GM12878 (cell line): ENCODE results near the gene EXO5. TPM values are rescaled to one million over a fixed set of nuclear protein-coding genes. Genes with fewer than 3 reads are reported as not detected.

Experiments
- ATAC-seq: fragments of 200-7000 bp; cut with Tn5 transposase; 3 replicates; pipeline ENCODE4 v1.9.1; 2020; ENCODE audit warnings: mild to moderate bottlenecking, moderate library complexity
- BruUV-seq: library from RNA; stranded (reverse); fragments of 400-500 nt; replicated peaks from 2 replicates; lab custom pipeline; 2021; lab: Mats Ljungman, UMichigan
- CTCF ChIA-PET: fragments of 300-600 bp; sonication (Branson Sonifier 250); formaldehyde crosslinking; extraction: SDS; loops from one replicate; lab custom pipeline; 2021; ENCODE audit warnings: inconsistent platforms; lab: Yijun Ruan, JAX
- POLR2A ChIA-PET: fragments of 350-600 bp; formaldehyde crosslinking; extraction: SDS; loops from one replicate; lab custom pipeline; 2021; ENCODE audit warnings: inconsistent platforms; lab: Charles Lee
- RAD21 ChIA-PET: fragments of 300-600 bp; sonication (Branson Sonifier 250); formaldehyde crosslinking; loops from one replicate; lab custom pipeline; 2023; ENCODE audit warnings: antibody characterized with exemption; ENCODE audit not compliant: unreplicated experiment; lab: Charles Lee
- SMC1A ChIA-PET: fragments of 300-600 bp; sonication (Branson Sonifier 250); formaldehyde crosslinking; loops from one replicate; lab custom pipeline; 2023; ENCODE audit not compliant: unreplicated experiment, uncharacterized antibody; lab: Charles Lee
- DNase-seq: peaks from one replicate; pipeline ENCODE4 v3.0.0-alpha.2; 2011; ENCODE audit warnings: low read depth, low spot score
- FAIRE-seq: peaks from 3 replicates; lab custom pipeline; 2011; peaks lifted over from hg19 to GRCh38; lab: Jason Lieb, UNC
- H2AFZ ChIP-seq: 2 replicates; pipeline ENCODE4 v1.6.0; 2011; ENCODE audit warnings: low read depth, low read length, control low read depth; ENCODE audit not compliant: control insufficient read depth
- H3K27ac ChIP-seq: 2 replicates; pipeline ENCODE4 v1.5.1; 2011; ENCODE audit warnings: control low read depth; ENCODE audit not compliant: control insufficient read depth, insufficient read depth
- H3K27me3 ChIP-seq, 2 experiments: replicated peaks in 1 of 2; 2 replicates each; pipeline versions ENCODE4 v1.6.0 to v1.6.1; 2011; ENCODE audit warnings: low read length in 1 of 2; ENCODE audit not compliant: control insufficient read depth in 2 of 2, insufficient read depth in 2 of 2
- H3K36me3 ChIP-seq, 2 experiments: 2 replicates each; pipeline ENCODE4 v1.5.1; 2011; ENCODE audit warnings: low read length in 1 of 2; ENCODE audit not compliant: control insufficient read depth in 2 of 2, insufficient read depth in 2 of 2
- H3K4me1 ChIP-seq: 2 replicates; pipeline ENCODE4 v1.6.1; 2011; ENCODE audit warnings: mild to moderate bottlenecking, low read length, moderate library complexity, mixed read lengths; ENCODE audit not compliant: control insufficient read depth, insufficient read depth
- H3K4me2 ChIP-seq: 2 replicates; pipeline ENCODE4 v1.6.0; 2011; ENCODE audit warnings: control low read depth; ENCODE audit not compliant: control insufficient read depth, insufficient read depth
- H3K4me3 ChIP-seq: fragments of 200-600 bp; sonication (generic); 2 replicates; pipeline ENCODE4 v1.5.1; 2016
- H3K79me2 ChIP-seq: 2 replicates; pipeline ENCODE4 v1.6.0; 2011; ENCODE audit warnings: low read length; ENCODE audit not compliant: control insufficient read depth, insufficient read depth
- H3K9ac ChIP-seq: 2 replicates; pipeline ENCODE4 v1.8.0; 2011; ENCODE audit warnings: low read length, control low read depth, mixed read lengths; ENCODE audit not compliant: control insufficient read depth, insufficient read depth
- H3K9me3 ChIP-seq: replicated peaks from 3 replicates; pipeline ENCODE4 v1.5.1; 2011; ENCODE audit warnings: mild to moderate bottlenecking, low read length; ENCODE audit not compliant: control insufficient read depth, insufficient read depth
- H4K20me1 ChIP-seq: 2 replicates; pipeline ENCODE4 v1.6.0; 2011; ENCODE audit not compliant: control insufficient read depth, insufficient read depth
- BCL11A ChIP-seq: IDR thresholded peaks from 2 replicates; pipeline ENCODE4 v1.6.1; 2011; ENCODE audit warnings: low read depth, low read length
- BCL3 ChIP-seq: IDR thresholded peaks from 2 replicates; pipeline ENCODE4 v1.6.1; 2011; ENCODE audit warnings: borderline replicate concordance, low read depth, mild to moderate bottlenecking, moderate library complexity, low read length; ENCODE audit not compliant: insufficient read depth, poor library complexity, severe bottlenecking
- BMI1 ChIP-seq: fragments of 450-650 bp; IDR thresholded peaks from 2 replicates; pipeline ENCODE4 v1.6.1; 2016; ENCODE audit warnings: mild to moderate bottlenecking, moderate library complexity, borderline replicate concordance
- EED ChIP-seq: sonication (generic); IDR thresholded peaks from 2 replicates; pipeline ENCODE4 v1.6.1; 2016; ENCODE audit warnings: antibody characterized with exemption, low read depth
- IRF4 ChIP-seq: IDR thresholded peaks from 2 replicates; pipeline ENCODE4 v1.6.1; 2011; ENCODE audit warnings: low read depth, low read length
- MTA3 ChIP-seq: IDR thresholded peaks from 2 replicates; pipeline ENCODE4 v1.6.1; 2012; ENCODE audit warnings: low read length, inconsistent platforms, borderline replicate concordance
- NBN ChIP-seq: fragments of 450-650 bp; IDR thresholded peaks from 2 replicates; pipeline ENCODE4 v1.6.1; 2016
- NFXL1 ChIP-seq: fragments of 450-650 bp; IDR thresholded peaks from 2 replicates; pipeline ENCODE4 v1.6.1; 2017; ENCODE audit warnings: antibody characterized with exemption, mild to moderate bottlenecking, borderline replicate concordance
- POU2F2 ChIP-seq: IDR thresholded peaks from 3 replicates; pipeline ENCODE4 v1.6.1; 2011; ENCODE audit warnings: low read depth, mild to moderate bottlenecking, low read length, borderline replicate concordance
- PRDM15 ChIP-seq: fragments of 450-650 bp; formaldehyde crosslinking; IDR thresholded peaks from 2 replicates; pipeline ENCODE4 v1.4.0; 2020; ENCODE audit warnings: mild to moderate bottlenecking, moderate library complexity
- SIX5 ChIP-seq: IDR thresholded peaks from 2 replicates; pipeline ENCODE4 v1.6.1; 2011; ENCODE audit warnings: mild to moderate bottlenecking, low read depth, low read length, moderate library complexity; ENCODE audit not compliant: severe bottlenecking
- SMAD5 ChIP-seq: IDR thresholded peaks from 2 replicates; pipeline ENCODE4 v1.6.1; 2016; ENCODE audit warnings: antibody characterized with exemption, low read depth
- STAT1 ChIP-seq: fragments of 450-650 bp; conservative IDR thresholded peaks from 2 replicates; pipeline ENCODE4 v1.6.1; 2014; ENCODE audit warnings: antibody characterized with exemption, mild to moderate bottlenecking
- TARDBP ChIP-seq: IDR thresholded peaks from 2 replicates; pipeline ENCODE4 v1.6.1; 2016; ENCODE audit warnings: borderline replicate concordance
- ZBED1 ChIP-seq: IDR thresholded peaks from 2 replicates; pipeline ENCODE4 v1.6.1; 2016; ENCODE audit warnings: borderline replicate concordance
- WGBS: methylation state at CpG from one replicate; pipeline ENCODE4 v1.1.6; 2016; ENCODE audit warnings: low lambda C conversion rate; ENCODE audit not compliant: insufficient replicate concordance, insufficient coverage; ENCODE audit errors: missing lambda C conversion rate; 5-methylcytosine and 5-hydroxymethylcytosine counted together
- in situ Hi-C: fragments of 300-500 bp; cut with MboI; formaldehyde crosslinking; loops from 9 replicates; pipeline ENCODE4 v1.14.3; 2018; ENCODE audit warnings: mixed read lengths
- intact Hi-C: fragments of 100-400 bp; cut with micrococcal nuclease; formaldehyde crosslinking; loops from one replicate; pipeline ENCODE4 v1.14.2; 2022; ENCODE audit not compliant: unreplicated experiment
- polyA plus RNA-seq, 11 experiments: library from polyadenylated mRNA; depleted of rRNA in 4 of 11; unstranded in 6 of 11; stranded (reverse) in 5 of 11; fragments of >200 nt; fragmentation: Nextera tagmentation in 4 of 11; fragmentation: Illumina TruSeq in 1 of 11; extraction: Ambion mirVana in 4 of 11; extraction: Trizol in 1 of 11; gene quantifications; 1 replicate in 1 of 11; 2 replicates in 10 of 11; pipeline versions ENCODE4 v1.2.1 to v1.2.3, GENCODE V29; 2011 to 2016; ENCODE audit warnings: inconsistent platforms in 2 of 11, missing spikeins in 2 of 11, low read depth in 1 of 11
- total RNA-seq, 4 experiments: library from RNA; depleted of rRNA in 3 of 4; stranded (reverse); fragments of >200 nt in 3 of 4; fragmentation: Illumina TruSeq in 1 of 4; extraction: Trizol in 1 of 4; gene quantifications; 2 replicates each; pipeline versions ENCODE4 v1.2.1 to v1.2.3, GENCODE V29; 2013 to 2021
- TF ChIP-seq, protein P1 (sequence below): fragments of 450-650 bp; IDR thresholded peaks from 2 replicates; pipeline ENCODE4 v1.6.1; 2017; ENCODE audit warnings: mild to moderate bottlenecking, low read depth, inconsistent platforms; ENCODE audit not compliant: poor library complexity, severe bottlenecking
- TF ChIP-seq, protein P2 (sequence below): IDR thresholded peaks from 2 replicates; pipeline ENCODE4 v1.6.1; 2012; ENCODE audit warnings: low read depth, low read length, improper control_type of control experiment

Gene EXO5
- total and polyA plus RNA-seq, 10 of the 15 experiments (the other 5 are each of a cell fraction or from before 2014, with no cell fraction given): 2.1 to 10.1 (median 8.5) TPM

- WGBS: 90% methylated on average over 2 of the region's 2 CpGs
- H3K4me1 ChIP-seq: no peaks in the 10 kb centered on the region
- no peak for ATAC-seq
- BruUV-seq: TSS peak; percentile 51
- ChIA-PET CTCF (interaction anchor here (0.9 to 3.3 kb wide), 2 partner anchors 40 to 54 kb away, joined by 4 to 18 read pairs; partner anchors contain the start of gene ZNF684), RAD21 (interaction anchor here (0.5 to 0.9 kb wide), 2 partner anchors 34 to 44 kb away, joined by 3 read pairs; no protein-coding TSS in a partner anchor), SMC1A (interaction anchor here (2.3 kb wide), 1 partner anchor 54 kb away, joined by 6 read pairs; the partner anchor contains the start of gene ZNF684), POLR2A (interaction anchor here (0.9 to 1.3 kb wide), 3 partner anchors 19 to 93 kb away, joined by 3 to 7 read pairs (median 4); partner anchors contain the start of gene ZNF684)
- H4K20me1 ChIP-seq: no peaks in the 10 kb centered on the region
- no peaks in the 10 kb centered on the region for H3K27me3 ChIP-seq
- no peak overlapping the region for H3K27ac ChIP-seq
- peak overlapping the region; percentile 81 for H3K4me2 ChIP-seq
- intact Hi-C loops: no loop called here
- in situ Hi-C loops: no loop called here
- FAIRE-seq: no peak
- no peaks in the 10 kb centered on the region for H3K79me2 ChIP-seq
- no peak overlapping the region for H3K9ac ChIP-seq
- no peak overlapping the region for H2AFZ ChIP-seq
- H3K36me3 ChIP-seq: no peaks in the 10 kb centered on the region
- no peak for DNase-seq
- peaks cover 8% of the 10 kb centered on the region; the same call in 2 of the 3 replicates for H3K9me3 ChIP-seq
- peak overlapping the region; percentile 83; the same call in 1 of the 2 replicates for H3K4me3 ChIP-seq
- TF ChIP-seq PRDM15 (CRISPR knock-in tag): no peak
- TF ChIP-seq MTA3: no peak
- TF ChIP-seq EED: no peak
- no peak for TF ChIP-seq IRF4
- no peak for TF ChIP-seq NBN
- no peak for TF ChIP-seq TARDBP
- no peak for TF ChIP-seq NFXL1
- TF ChIP-seq BMI1: no peak
- TF ChIP-seq, protein P1, sequence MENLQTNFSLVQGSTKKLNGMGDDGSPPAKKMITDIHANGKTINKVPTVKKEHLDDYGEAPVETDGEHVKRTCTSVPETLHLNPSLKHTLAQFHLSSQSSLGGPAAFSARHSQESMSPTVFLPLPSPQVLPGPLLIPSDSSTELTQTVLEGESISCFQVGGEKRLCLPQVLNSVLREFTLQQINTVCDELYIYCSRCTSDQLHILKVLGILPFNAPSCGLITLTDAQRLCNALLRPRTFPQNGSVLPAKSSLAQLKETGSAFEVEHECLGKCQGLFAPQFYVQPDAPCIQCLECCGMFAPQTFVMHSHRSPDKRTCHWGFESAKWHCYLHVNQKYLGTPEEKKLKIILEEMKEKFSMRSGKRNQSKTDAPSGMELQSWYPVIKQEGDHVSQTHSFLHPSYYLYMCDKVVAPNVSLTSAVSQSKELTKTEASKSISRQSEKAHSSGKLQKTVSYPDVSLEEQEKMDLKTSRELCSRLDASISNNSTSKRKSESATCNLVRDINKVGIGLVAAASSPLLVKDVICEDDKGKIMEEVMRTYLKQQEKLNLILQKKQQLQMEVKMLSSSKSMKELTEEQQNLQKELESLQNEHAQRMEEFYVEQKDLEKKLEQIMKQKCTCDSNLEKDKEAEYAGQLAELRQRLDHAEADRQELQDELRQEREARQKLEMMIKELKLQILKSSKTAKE: no peak
- TF ChIP-seq, protein P2, sequence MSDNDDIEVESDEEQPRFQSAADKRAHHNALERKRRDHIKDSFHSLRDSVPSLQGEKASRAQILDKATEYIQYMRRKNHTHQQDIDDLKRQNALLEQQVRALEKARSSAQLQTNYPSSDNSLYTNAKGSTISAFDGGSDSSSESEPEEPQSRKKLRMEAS: no peak
- TF ChIP-seq STAT1: no peak
- TF ChIP-seq POU2F2: no peak
- no peak for TF ChIP-seq ZBED1
- no peak for TF ChIP-seq BCL11A
- TF ChIP-seq SMAD5: no peak
- no peak for TF ChIP-seq BCL3
- TF ChIP-seq SIX5: no peak
Observed at GRCh38 chr1:40478276-40478675, 30.3 kb upstream of the EXO5 start.
